ENCODE measurements around the gene SPAG9.

SPAG9 gene

DNA sequence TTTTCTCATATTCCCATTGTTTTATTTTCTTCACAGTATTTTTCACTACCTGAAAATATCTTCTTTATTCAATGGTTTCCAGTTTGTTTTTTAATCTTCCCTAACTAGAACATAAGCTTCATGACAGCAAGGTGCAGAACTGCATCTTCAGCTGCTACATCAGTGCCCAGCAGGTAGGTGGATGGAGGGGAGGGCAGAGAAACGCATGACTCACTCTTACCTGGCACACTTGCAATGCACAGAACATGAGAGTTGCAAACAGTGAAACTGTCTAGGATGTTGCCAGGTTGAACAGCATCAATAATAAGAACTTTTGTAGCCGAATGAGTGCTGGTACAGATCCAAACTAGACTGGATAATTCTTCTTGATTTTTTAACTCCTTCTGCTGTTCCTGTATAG lies 127.1 kb downstream of the SPAG9 start:
- in situ Hi-C loops (cut with HindIII; ENCODE audit: low sequenced_read_pairs): loop anchor here (25.0 kb wide), 1 partner anchor 194 kb away; no protein-coding TSS in a partner anchor

DNA sequence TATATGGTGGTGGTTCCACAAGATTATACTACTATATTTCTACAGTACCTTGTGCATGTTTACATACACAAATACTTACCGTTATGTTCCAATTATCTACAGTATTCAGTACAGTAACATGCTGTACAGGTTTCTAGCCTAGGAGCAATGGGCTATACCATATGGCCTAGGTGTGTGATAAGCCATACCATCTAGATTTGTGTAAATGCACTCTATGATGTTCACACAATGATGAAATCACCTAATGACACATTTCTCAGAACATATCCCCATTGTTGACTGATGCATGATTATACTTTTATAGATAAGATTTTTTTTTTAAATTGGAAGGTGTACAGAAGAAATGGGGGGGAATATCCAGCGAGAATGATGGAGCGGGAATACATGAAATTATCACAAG lies 131.5 kb downstream of the SPAG9 start:
- in situ Hi-C loops (cut with HindIII; ENCODE audit: low sequenced_read_pairs): loop anchor here (25.0 kb wide), 1 partner anchor 198 kb away; no protein-coding TSS in a partner anchor

DNA sequence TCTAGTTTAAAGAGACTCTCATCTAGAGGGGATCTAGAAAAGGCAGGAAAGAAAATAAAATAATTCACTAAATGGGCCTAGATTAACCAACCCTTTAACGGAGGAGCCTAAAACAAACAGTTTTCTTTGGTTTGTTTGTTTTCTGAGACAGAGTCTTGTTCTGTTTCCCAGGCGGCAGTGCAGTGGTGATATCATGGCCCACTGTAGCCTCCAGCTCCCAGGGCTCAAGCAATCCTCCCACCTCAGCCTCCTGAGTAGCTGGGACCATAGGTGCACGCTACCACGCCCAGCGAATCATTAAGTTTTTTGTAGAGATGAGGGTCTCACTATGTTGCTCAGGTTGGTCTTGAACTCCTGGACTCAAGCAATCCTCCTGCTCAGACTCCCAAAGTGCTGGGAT lies 132.2 kb downstream of the SPAG9 start:
- in situ Hi-C loops (cut with HindIII; ENCODE audit: low sequenced_read_pairs): loop anchor here (25.0 kb wide), 1 partner anchor 199 kb away; no protein-coding TSS in a partner anchor

DNA sequence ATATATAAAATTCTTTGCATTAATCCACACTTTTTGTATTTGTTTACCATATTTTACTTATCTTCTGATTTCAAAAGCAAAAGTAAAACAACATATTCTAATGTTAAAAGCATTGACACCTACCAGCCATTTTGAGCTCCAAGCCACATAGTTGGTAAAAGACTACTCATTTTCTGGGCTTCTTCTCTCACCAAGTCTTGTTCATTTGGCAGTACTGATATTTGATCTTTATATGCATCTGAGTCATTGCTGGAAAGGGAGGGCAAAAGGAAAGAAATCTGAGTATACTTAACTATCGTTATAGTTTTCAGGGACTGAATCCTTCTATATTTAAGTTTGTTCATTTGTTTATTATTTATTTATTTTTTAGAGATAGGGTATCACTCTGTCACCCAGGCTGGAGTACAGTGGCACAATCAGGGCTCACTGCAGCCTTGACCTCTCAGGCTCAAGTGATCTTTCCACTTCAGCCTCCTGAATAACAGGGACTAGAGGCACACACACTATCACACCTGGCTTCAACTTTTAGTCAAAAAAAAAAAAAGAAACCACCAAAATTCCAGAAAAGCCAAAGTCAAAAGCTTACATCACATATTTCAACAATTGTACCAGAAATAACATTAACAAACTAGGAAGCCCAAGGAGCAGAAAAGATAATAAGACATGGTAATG lies 133.5 kb downstream of the SPAG9 start:
- in situ Hi-C loops (cut with HindIII; ENCODE audit: low sequenced_read_pairs): loop anchor here (25.0 kb wide), 1 partner anchor 200 kb away; no protein-coding TSS in a partner anchor

DNA sequence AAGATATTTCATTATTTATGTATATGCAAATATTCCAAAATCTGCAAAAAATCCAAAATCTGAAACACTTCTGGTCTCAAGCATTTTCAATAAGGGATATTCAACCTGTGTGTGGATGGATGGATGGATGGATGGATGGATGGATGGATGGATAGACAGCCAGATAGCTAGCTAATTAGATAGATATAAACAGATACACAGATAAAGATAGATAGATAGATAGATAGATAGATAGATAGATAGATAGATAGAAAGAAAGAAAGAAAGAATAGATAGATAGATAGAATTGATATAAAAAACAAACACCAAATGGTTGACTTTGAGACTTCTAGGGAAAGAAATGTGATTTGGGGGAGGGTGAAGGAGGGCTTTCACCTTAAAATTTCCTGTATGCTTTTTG lies 139.4 kb downstream of the SPAG9 start:
- in situ Hi-C loops (cut with HindIII; ENCODE audit: low sequenced_read_pairs): loop anchor here (25.0 kb wide), 1 partner anchor 206 kb away; no protein-coding TSS in a partner anchor

DNA sequence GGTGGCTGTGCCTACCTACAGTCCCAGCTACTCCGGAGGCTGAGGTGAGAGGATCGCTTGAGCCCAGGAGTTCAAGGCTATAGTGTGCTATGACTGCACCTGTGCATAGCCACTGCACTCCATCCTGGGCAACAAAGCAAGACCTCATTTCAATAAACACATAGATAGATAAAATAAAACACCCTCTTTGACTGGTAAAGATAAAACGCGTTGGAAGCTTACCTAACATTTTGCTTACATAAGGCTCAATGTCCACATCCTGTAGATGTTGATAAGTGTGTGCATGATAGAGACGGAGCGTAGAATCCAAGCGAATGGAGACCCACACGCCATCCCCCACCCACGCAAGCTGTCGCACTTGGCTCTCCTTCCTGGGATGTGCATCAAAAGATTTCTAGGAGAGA lies 141.1 kb downstream of the SPAG9 start:
- in situ Hi-C loops (cut with HindIII; ENCODE audit: low sequenced_read_pairs): loop anchor here (25.0 kb wide), 1 partner anchor 208 kb away; no protein-coding TSS in a partner anchor

DNA sequence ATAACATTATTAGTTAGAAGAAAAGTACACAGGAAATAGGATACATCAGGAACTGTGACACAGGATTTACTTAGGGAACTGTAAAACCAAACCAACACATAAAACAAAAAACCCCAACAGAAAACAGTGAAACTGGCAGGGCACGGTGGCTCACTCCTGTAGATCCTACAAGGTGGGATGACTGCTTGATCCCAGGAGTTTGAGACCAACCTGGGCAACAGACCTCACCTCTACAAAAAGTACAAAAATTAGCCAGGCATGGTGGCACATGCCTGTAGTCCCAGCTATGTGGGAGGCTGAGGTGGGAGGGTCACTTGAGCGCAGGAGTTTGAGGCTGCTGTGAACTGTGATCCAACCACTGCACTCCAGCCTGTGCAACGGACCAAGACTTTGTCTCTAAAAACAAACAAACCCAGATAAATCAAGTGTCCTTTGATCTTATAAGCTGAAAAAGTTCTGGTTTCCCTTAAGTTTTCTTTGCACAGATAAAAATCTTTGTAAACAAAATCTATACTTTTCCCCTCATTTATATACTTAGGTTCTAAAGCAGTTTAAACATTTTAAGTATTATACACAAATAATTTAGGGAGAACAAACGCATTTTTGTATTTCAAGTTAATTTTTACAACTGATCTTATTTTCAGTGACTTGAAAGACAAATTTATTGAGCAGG lies 143.0 kb downstream of the SPAG9 start:
- in situ Hi-C loops (cut with HindIII; ENCODE audit: low sequenced_read_pairs): loop anchor here (25.0 kb wide), 1 partner anchor 210 kb away; no protein-coding TSS in a partner anchor

GRCh38 chr17:50976951-50977472 lies 143.7 kb downstream of the SPAG9 start:
- in situ Hi-C loops (cut with HindIII; ENCODE audit: low sequenced_read_pairs): loop anchor here (25.0 kb wide), 1 partner anchor 210 kb away; no protein-coding TSS in a partner anchor

DNA sequence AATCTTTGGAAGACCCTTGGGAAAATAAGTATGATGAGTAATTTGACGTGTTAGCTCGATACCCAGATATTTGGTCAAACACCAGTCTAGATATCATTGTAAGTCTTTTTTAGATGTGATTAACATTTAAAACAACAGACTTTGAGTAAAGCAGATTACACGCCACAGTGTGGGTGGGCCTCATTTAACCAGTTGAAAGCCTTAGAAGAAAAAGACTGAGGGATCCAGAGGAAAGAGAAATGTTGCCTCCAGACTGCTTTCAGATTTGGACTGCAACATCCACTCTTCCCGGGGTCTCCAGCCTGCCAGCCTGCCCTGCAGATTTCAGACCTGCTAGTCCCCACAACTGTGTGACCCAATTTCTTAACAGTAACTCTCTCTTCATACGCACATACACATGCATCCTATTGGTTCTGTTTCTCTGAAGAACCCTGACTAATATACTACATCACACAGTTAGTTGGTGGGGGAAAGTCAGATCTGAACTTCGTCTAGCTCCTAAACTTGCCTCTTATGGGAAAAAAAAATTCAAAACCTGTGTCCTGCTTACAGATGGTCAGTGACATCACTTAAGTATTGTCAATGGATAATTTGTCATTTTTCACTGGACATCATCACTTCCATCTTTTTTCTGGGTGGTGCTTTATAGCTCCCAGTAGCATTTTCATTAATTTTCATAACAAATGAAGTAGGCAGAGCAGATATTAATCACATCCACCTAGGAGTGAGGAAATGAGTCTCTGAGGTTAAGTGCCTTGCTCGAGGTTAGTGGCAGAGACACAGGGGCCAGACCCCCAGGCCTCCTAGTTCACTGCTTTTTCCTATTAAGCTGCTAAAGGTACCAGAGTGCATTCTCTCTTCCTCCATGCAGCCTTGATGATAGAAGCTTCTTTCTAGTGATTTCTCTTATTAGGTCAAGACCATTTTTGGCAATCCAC lies 146.8 kb downstream of the SPAG9 start:
- in situ Hi-C loops (cut with HindIII; ENCODE audit: low sequenced_read_pairs): no loop called here

DNA sequence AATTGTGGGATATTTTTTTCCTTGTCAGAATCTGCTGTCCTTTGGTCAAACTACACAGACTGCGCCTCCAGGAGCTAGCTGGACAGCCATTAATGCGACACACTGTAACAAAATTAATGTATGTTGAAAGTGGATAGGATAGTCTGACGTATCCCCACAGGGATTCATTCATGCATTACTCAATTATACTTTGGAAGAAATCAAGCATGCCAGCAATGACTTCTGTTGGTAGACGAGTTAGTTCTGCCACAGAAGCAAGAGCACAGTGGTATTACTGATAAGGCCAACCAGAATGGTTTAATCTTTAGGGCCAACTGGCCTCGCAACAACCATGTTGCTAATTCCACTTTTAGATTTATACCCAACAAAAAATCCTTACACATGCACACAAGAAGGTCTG lies 148.1 kb downstream of the SPAG9 start:
- in situ Hi-C loops (cut with HindIII; ENCODE audit: low sequenced_read_pairs): no loop called here

DNA sequence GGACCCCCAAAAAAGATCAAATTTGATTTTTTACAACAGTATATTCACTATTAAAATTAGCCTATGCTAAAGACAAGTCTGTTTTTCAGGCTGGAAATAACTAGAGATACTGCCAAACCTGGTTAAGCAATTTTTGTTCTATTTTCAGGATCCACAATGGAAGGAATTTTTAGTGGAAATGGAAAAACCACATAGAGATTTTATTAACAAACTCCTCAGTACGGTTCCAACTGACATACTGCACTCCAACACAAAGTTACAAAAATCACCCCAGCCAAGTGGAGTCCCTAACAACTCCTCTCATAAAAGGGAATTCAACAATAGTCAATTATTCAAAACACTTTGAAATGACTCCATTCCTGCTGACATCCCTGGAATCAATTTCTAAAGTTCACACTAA lies 152.9 kb downstream of the SPAG9 start:
- in situ Hi-C loops (cut with HindIII; ENCODE audit: low sequenced_read_pairs): no loop called here

DNA sequence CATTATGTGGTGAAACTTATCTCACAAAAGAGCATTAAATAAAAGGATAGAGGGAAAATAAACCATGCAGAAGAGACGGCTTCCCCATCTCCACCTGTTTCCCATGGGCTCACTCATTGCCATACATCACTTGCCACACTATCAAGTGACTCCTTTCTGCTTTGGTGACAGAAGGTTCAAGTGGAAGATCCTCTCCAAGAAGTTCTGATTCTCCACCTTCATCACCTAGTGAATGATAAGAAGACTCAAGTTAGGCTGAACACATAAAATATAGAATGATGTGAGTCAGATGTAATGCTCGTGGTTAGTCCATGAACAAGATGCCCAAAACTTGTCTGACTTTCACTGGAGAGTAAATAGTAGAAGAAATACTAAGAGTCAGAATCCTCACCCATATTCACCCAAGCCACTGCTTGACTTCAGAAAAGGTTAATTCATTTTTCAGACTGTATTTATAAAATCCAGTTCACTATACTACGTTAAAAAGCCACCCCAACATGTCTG lies 154.5 kb downstream of the SPAG9 start:
- in situ Hi-C loops (cut with HindIII; ENCODE audit: low sequenced_read_pairs): no loop called here

DNA sequence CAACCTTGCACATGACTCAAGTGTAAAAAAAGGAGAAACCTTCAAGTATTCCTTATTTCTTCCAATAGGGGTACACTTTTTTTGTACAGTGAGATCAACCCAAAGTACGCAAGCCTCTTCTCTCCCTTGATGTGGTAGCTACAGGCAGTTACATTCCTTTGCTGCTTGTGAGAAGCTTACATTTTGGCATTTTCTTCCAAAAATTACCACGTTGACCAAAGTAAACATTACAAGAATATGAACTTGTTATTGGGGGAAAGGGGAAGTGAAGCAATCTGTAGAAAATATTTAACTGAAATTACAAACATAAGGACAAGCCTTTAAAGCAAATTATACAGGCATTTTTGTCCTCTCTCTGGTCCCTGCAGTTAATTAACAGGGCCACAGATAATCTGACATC lies 157.5 kb downstream of the SPAG9 start:
- in situ Hi-C loops (cut with HindIII; ENCODE audit: low sequenced_read_pairs): no loop called here

- in situ Hi-C loops (cut with HindIII; ENCODE audit: low sequenced_read_pairs): no loop called here
Observed at GRCh38 chr17:50961282-50962220, 159.1 kb downstream of the SPAG9 start.

- in situ Hi-C loops (cut with HindIII; ENCODE audit: low sequenced_read_pairs): no loop called here
Observed at GRCh38 chr17:50959341-50959740, 161.3 kb downstream of the SPAG9 start.

- in situ Hi-C loops (cut with HindIII; ENCODE audit: low sequenced_read_pairs): no loop called here
Observed at GRCh38 chr17:50957600-50958575, 162.8 kb downstream of the SPAG9 start.

DNA sequence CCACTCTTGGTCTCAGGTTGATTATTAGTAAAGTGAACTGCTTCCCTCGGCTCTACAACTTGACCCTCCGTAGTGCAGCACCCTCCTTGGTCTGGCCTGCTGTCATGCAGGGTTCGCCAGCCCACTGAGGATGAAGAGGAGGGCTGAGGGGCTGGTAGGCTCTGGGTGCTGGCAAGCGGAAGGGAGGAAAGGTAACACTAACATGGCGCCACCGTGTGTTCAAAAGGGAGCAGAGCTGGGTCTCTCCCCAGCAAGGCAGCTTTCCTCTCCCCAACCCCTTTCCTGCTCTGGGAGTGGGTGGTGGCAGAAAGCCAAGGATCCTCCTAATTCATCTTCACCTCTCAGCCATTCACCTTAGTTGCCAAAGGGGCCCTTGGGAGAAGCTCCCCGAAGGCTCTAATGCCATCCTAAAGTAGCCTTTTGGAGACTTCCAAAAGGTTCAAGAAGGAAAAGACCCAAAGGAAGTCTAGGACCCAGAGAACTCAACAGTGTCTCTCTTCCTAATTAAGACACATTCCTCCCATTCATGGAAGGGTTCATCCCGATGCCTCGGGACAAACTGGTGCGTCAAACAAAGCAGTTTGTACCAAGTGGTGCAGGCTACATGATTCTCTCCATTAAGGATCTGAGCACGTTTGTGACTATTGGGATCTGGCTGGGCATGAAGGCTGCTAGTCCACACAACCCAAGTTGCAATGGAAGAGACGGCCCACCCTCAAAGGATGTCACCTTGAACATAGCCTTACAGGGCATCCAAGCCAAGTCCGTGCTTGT lies 163.7 kb downstream of the SPAG9 start:
- in situ Hi-C loops (cut with HindIII; ENCODE audit: low sequenced_read_pairs): no loop called here

DNA sequence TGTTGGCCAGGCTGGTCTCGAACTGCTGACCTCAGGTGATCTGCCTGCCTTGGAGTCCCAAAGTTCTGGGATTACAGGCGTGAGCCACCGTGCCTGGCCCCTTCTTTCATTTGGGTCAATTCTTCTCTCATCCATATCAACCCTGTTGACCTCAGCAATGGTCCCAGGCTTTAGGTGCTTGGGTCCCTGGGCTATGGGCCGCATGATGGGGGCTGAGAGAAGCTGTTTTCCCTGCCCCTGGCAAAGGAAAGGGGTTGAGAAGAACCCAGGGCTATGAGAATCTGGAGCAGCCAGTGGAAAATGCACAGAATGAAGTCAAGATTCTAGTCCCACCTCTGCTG lies 164.3 kb downstream of the SPAG9 start:
- in situ Hi-C loops (cut with HindIII; ENCODE audit: low sequenced_read_pairs): no loop called here
